Measurements from ENCODE around the gene SRRT. TPM values are rescaled to one million over a fixed set of nuclear protein-coding genes. Genes with fewer than 3 reads are reported as not detected.

Gene SRRT
- 100 to 1,000 TPM; 152 to 174 (median 162) TPM for polyA plus RNA-seq (ENCODE audit: insufficient read length in 4 of 4)

- DNase-seq (ENCODE audit: low read depth in 4 of 4, low spot score in 3 of 4) = peak; percentile 97 to 99 (median 98)
Measured at GRCh38 chr7:100874577-100875355, at the start of gene SRRT. SRRT (plus strand) TSS chr7:100875103; CDS start chr7:100875591, 488 bp downstream.

- DNase-seq (ENCODE audit: low read depth in 4 of 4, low spot score in 3 of 4) = no peak
Measured at GRCh38 chr7:100825215-100825671, 49.7 kb upstream of the SRRT start.

- DNase-seq (ENCODE audit: low read depth in 4 of 4, low spot score in 3 of 4) = no peak
Measured at GRCh38 chr7:100825751-100826513, 49.0 kb upstream of the SRRT start.

GRCh38 chr7:100826514-100827329 is 48.2 kb upstream of the SRRT start:
- no peak for DNase-seq (ENCODE audit: low read depth in 4 of 4, low spot score in 3 of 4)

- peak; percentile 77 to 89 (median 85) for DNase-seq (ENCODE audit: low read depth in 4 of 4, low spot score in 3 of 4)
Measured at GRCh38 chr7:100827330-100828226, 47.3 kb upstream of the SRRT start, which contains the start of gene EPHB4. EPHB4 (minus strand) TSS chr7:100827523; CDS start chr7:100827030, 493 bp downstream.

GRCh38 chr7:100829150-100829716 is 45.7 kb upstream of the SRRT start:
- DNase-seq (ENCODE audit: low read depth in 4 of 4, low spot score in 3 of 4) = peak in 1 of 4 donors; percentile 38

GRCh38 chr7:100830396-100830795 is 44.5 kb upstream of the SRRT start:
- DNase-seq (ENCODE audit: low read depth in 4 of 4, low spot score in 3 of 4) = no peak

- DNase-seq (ENCODE audit: low read depth in 4 of 4, low spot score in 3 of 4) = no peak
Measured at GRCh38 chr7:100832281-100832633, 42.6 kb upstream of the SRRT start.

- peak in 2 of 4 donors; percentile 51 to 68 for DNase-seq (ENCODE audit: low read depth in 4 of 4, low spot score in 3 of 4)
Measured at GRCh38 chr7:100835903-100836811, 38.7 kb upstream of the SRRT start.

GRCh38 chr7:100836812-100837098 is 38.1 kb upstream of the SRRT start:
- no peak for DNase-seq (ENCODE audit: low read depth in 4 of 4, low spot score in 3 of 4)

- peak in 3 of 4 donors; percentile 82 to 84 (median 83) for DNase-seq (ENCODE audit: low read depth in 4 of 4, low spot score in 3 of 4)
Measured at GRCh38 chr7:100837099-100837836, 37.6 kb upstream of the SRRT start.

GRCh38 chr7:100839361-100839760 is 35.5 kb upstream of the SRRT start:
- no peak for DNase-seq (ENCODE audit: low read depth in 4 of 4, low spot score in 3 of 4)

- DNase-seq (ENCODE audit: low read depth in 4 of 4, low spot score in 3 of 4) = no peak
Measured at GRCh38 chr7:100840470-100841100, 34.3 kb upstream of the SRRT start.

- DNase-seq (ENCODE audit: low read depth in 4 of 4, low spot score in 3 of 4) = no peak
Measured at GRCh38 chr7:100847360-100847759, 27.5 kb upstream of the SRRT start.

GRCh38 chr7:100852048-100852872 is 22.6 kb upstream of the SRRT start, which contains the start of gene SLC12A9:
SLC12A9 (plus strand) TSS chr7:100852713; CDS start chr7:100854198, 1,485 bp downstream.
- DNase-seq (ENCODE audit: low read depth in 4 of 4, low spot score in 3 of 4) = peak in 1 of 4 donors; percentile 77

- no peak for DNase-seq (ENCODE audit: low read depth in 4 of 4, low spot score in 3 of 4)
Measured at GRCh38 chr7:100854146-100854895, 20.6 kb upstream of the SRRT start.

All from right renal pelvis (tissue), 4 donors.